GM21737 (cell line): Measurements from ENCODE around the gene ATXN1.
"Not testable (repeated sequence)": the region's sequence is repeated elsewhere in the genome, so short reads cannot be mapped to it uniquely, and the experiment has no call there.

Experiments
- ATAC-seq: cut with Tn5 transposase; IDR thresholded peaks from one replicate; pipeline ENCODE4 v1.9.1; 2021; ENCODE audit warnings: mild to moderate bottlenecking, moderate library complexity; ENCODE audit not compliant: unreplicated experiment

ATXN1 gene

DNA sequence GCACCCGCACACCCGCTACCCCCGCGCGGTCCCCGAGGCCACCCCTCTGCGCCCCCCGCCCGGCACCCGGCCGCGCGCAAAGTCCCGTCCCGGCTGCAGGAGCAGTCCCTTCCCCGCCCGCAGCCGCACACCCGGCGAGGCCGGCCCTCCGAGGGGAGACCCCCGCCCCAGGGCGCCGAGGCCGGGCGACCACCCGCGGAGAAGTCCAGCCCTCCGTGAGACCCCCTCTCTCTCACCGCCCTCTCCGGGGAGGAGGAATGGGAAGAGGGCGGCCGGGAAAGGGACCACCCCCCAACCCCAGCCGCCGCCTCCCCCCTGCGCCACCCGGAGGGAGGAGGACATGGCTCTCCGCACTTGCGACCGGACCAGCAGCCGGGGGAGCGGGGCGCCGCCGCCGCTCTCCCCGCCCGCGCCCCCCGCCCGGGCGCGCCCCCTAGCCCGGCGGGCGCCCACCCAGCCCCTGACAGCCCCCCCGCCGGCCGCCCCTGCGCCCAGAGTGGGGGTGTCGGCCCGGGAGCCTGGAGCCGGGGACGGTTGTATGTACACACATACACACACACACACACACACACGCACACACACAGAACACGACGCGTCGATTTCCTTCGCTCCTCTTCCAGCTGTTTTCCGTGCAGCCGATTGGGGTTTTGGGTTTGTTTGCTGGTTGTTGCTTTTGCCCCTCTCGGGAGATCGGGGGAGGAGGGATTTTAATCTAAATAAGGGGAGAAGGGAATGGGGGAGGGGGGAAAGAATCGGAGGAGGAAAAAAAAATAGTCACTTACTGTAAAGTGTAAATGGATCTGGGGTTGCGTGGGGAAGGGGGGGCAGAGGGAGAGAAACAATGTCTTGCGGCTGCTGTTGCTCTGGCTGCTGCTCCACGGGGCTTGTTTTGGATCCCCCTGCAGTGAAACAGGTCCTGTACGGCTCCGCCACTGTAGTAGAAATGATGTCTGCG lies at the start of gene ATXN1:
Gene ATXN1 (minus strand): TSS at position 945 of the 955 bp plus-strand sequence.
- no peak for ATAC-seq

DNA sequence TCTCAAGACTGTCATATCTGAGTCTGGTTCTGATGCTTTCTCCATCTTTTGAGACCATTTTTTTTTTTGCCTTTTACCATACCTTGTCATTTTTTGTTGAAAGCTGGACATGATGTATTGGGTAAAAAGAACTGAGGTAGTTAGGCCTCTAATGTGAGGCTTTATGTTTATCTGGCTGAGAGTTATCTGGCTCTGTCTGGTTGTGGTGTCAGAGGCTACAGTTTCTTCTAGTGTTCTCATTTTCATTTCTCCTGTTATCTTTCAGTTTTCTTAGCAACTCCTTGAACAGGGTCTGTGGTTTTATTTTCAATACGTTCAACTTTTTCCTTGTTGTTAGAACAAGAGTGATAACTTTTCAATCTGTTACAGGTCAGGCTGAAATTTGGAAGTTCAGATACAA lies 49.2 kb upstream of the ATXN1 start:
- no peak for ATAC-seq

DNA sequence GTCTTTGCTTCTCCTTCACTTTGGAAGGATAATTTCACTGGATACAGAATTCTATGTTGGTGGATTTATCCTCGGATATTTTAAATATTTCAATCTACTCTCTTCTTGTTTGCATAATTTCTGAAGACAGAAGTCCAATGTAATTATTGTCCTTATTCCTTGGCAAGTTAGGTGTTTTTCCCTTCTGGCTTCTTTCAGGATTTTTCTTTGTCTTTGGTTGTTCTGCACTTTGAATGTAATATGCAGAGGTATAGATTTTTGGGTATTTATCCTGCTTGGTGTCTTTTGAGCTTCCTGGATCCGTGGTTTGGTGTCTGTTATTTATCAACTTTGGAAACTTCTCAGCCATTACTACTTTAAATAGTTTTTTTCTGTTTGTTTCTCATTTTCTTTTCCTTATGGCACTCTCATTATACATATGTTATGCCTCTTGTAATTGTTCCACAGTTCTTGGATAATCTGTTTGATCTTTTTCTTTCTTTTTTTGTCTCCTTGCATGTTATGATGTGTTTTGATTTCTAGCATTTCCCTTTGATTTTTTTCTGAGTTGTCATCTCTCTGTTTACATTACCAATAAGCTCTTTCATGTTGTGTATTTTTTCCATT lies 48.6 kb upstream of the ATXN1 start:
- ATAC-seq = no peak

DNA sequence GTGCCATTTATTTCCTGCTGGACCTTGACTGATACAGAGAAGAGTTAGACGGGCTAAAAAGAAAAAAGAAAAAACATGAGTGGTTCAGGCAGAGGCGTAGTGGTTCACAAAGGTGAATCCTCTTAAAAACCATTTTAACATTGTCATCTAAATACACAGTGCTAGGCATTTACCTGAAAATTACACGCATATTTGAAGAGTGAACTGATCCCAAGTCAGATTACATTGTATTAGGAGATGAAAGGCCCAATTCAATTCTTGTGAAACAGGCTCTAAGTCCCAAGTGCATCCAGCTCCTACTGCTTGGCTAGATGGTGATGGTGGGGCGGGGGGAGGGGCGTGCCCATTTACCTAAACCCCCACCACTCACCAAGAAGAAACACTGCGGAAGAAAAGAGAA lies 46.7 kb upstream of the ATXN1 start:
- no peak for ATAC-seq

DNA sequence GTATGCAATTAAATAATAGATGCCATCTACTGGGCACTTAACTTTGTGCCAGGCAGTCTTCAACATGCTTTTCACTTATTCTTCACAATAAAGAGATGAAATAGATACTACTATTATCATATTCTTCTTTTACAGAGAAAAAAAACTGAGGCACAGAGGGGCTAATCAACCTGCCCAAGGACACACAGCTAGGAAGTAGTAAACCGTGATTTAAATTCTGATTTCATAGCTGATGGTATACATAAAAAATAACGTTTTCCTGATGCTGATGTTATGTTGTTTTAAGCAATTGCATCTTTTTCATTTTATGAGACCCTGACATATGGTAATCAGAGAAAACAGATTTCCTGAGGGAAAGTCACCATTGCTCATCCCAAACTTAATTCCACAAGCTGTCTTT lies 45.1 kb upstream of the ATXN1 start:
- ATAC-seq = no peak

DNA sequence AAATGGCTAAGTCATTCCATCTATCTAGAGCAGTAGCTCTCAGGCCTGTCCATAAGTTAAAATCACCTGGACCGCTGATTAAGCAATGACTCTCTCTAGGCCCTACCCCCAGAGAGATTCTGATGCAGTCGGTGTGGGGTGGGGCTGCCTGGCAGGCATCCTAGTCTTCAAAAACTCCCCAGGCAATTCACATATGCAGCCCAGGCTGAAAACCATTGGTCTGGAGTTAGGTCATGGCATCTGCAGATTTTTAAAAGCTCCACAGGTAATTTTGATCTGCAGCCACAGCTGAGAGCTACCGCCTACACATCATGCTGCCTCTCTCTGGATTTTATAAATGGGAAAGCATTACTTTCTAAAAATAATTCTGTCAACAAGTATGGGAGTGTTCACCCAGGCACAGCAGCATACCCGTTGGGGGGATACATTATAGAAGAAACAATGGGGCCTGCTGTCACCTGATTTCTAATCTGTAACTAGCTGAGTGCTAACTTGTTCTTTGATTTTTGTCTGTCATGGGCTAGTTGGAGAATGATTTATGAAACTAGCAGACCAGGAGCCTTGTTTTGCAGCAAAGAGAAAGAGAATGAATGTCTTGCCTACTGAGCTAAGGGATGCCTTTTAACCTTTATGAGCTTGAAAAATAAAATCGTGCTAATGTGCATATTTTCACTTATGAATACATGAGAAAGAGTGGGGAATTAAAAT lies 44.1 kb upstream of the ATXN1 start:
- ATAC-seq = no peak

DNA sequence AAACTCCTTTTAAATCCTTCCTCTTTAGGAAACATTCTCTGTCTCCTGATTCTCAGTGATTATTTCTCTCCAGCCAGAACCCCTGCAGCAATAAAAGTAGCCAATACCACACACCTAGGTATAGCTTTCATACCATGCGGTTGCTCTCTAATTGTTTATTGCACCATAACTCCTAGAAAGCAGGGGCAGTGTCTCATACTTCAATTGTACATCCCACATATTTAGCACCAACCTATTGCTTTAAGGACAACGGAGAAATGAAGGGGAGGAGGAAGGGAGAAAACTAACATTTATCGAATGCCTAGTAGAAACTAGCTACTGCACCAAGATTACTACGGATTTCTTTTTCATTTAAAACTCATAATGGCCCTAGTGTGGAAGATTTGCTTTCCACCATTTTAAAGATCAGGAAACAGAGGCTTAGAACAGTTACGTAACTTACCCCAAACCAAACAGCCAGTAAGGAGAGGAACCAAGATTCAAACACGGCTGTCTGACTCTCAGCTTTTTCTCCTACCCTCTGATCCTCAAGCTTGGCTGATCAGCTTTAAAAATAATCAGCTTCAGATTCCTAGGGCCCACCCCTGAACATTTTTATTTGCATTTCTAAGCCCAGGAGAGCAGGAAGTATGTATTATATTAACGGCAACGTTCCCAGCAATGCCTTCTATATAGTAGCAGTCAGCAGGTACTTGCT lies 43.4 kb upstream of the ATXN1 start:
- no peak for ATAC-seq

DNA sequence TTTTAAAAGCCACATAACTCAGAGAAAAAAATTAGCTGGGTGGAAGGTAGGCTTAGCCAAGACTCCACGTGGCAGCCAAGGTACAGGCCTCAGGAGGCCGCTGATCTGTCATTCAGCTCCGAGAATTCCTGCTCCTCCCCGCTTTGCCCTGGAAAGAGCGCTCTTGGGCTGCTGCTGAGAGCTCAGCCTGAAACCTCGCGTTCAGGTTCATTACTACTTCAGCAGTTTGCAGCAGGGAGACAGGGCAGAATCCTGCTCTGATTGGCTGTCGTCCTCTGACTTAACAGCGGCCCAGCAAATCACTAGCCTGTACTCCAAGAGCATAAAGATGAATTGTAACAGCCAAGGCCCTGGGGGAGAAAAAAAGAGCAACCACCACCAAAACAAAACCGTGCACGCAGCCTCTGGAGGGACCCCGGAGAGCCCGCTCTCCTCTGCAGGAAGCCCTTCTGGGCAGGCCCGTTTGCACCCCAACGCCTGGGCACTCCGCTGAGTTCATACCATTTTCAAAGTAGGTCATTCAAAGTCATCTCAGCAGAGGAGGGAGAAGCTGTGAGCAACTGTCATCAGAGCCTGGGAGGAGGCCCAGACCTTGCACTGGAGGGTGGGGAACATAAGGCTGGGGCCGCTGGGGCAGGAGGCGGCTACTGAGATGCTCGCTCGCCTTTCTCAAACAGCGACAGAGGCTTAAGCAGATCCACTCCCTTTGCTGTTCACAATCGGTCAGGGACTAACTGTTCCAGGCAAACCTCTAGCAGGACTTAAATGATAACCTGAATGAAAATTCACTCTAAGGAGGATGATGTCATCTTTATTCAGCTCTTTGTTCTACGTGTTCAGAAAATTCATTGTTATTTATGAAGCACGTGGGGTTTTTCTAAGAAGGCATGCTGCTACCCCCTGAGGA lies 42.3 kb upstream of the ATXN1 start:
- ATAC-seq = no peak

DNA sequence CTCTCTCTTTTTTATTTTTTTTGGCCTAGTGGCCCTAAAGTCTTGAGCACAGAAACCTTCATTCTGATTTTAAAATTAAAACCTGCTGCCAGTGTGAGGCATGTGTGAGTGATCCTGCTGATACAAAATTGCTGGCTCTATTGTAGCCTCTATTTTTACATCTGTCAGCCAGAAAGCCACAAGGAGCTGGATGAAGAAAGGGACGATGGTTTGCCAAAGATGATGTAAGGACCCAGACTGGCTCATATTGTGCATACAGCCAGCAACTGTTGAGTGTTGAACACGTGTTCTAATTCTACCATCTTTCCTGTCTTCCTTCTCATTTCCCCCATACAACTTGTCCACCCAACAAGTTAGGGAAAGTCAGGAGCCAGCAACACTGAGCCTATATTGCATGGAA lies 40.8 kb upstream of the ATXN1 start:
- ATAC-seq = no peak

DNA sequence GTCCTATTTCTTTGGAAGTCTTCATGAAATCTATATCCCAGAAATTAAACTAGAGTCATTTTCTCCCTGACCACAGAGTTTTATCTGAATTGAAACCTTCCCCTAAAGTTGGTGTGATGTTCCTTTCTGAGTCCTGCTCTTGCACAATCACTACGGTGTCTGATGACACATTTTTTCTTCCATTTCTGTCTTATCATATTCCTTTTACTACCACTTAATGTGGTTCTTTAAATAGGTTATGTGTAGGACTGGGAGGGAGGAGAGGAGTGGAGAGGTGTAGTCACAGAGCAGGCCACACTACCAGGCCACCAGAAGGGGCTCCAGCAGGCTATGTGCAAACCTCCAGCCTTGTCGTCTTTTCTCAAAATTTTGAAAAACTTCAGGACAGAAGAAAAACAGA lies 39.7 kb upstream of the ATXN1 start:
- ATAC-seq = no peak

DNA sequence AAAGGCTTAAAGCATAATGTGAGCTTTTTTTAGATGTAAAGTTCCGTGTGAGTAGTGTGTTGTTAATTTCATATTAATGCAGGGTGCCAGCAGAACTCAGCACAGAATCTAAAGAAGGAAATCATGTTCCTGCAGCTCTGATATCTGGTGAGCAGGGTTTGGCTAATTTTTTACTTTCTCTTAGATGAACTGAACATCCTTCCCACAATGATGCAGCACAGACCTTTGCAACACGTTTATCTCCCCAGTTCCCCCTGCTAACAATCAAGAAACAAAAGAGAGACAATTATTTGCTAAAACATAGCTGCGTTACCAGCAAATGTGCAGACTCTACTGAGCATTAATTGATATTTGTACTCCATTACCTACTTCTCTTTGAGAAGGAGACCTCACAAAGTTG lies 39.1 kb upstream of the ATXN1 start:
- ATAC-seq = no peak

DNA sequence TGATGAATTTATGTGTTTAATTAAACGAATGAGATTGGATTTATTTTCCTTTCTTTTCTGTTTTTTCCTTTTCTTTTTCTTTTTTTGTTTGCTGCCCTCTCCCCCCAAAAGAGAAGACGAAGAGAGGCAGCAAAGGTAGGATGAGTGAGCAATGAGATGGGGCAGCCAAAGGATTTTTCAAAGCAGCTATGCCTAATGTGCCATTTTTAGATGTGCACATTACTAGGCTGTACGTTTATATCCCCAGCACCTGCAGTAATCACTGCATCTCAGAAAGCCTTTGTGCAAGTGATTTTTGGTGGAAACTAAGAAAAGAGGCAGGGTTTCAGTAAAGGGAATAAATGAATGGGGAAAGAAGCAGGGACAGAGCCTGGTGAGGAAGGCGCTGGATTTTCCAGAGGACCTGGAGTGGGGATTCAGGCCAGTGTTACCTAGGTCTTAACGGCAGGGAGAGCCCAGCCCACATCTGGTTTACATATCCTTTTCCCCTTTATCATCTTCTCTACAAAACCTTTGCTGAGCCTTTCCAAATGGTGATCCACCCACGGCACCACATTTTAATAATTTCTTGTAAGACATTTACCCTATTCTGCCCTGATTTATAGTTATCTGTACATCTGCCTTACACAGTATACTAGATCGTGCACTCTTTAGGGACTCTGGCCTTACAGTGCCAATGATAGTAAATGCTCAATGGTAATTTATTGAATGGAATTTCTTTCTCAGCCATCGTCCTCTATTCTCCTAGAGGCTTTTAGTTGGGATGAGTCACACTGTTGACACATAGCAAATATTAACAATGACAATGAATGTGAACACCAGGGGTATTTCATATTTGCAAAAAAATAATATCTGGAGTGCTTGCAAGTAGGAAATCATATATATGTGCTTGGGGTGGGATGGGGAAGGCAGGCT lies 38.3 kb upstream of the ATXN1 start:
- ATAC-seq = no peak

DNA sequence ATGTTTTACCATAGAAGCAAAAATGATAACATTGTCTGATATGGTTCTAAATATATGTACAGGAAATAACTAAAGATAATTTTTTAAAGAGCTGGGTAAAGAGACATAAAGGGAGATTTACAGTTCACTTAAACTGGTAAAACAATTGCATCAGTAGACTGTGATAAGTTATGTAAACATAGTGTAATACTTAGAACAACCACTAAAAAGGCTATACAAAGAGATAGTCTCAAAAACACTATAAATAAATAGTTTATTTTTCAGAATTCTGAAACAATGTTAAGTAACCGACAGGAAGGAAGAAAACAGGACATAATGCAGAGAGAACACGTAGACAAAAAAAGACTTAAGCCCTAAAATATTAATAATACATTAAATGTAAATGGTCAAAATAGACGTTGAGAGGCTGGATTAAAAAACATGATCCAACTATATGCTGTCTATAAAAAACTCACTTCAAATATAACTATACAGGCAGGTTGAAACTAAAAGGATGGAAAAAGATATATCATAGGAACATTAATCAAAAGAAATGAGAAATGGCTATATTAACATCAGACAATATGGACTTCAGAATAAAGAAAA lies 32.7 kb upstream of the ATXN1 start:
- ATAC-seq = no peak

DNA sequence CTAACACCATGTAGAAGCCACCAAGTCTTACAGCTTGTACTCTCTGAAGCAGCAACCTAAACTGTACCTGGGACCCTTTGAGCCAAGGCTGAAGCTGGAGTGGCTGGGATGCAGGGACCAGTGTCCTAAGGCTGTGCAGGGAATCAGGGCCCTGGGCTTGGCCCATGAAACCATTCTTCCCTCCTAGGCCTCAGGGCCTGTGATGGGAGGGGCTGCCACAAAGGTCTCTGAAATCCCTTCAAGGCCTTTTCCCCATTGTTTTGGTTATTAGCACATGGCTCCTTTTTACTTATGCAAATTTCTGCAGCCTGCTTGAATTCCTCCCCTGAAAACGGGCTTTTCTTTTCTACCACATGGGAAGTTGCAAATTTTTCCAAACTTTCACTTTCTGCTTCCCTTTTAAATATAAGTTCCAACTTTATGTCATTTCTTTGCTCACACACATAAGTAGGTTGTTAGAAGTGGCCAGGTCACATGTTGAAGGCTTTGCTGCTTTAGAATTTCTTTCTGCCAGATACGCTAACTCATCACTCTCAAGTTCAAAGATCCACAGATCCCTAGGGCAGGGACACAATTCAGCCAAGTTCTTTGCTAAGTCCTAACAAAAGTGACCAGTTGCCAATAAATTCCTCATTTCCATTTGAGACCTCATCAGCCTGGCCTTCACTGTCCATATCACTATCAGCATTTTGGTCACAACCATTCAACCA lies 28.2 kb upstream of the ATXN1 start:
- ATAC-seq = no peak

DNA sequence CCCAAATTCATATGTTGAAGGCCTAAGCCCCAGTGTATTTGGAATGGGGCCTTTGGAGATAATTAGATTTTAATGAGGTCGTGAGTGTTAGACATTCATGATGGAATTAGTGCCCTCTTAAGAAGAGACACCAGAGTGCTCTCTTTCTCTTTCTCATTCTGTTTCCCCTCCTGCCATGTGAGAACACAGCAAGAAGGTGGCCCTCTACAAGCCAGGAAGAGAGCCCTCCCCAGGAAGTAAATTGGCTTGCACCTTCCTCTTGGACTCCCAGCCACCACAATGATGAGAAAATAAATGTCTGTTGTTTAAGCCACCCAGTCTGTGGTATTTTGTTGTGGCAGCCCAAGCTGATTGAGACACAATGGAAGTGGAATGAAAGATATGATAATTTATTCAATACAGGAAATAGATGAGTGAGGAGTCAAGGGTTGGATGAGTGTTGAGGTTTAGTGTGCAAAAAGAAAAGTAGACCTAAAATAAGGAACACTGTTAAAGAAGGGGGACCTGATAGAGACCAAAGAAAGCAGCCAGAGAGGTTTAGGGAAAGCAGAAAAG lies 25.9 kb upstream of the ATXN1 start:
- no peak for ATAC-seq

DNA sequence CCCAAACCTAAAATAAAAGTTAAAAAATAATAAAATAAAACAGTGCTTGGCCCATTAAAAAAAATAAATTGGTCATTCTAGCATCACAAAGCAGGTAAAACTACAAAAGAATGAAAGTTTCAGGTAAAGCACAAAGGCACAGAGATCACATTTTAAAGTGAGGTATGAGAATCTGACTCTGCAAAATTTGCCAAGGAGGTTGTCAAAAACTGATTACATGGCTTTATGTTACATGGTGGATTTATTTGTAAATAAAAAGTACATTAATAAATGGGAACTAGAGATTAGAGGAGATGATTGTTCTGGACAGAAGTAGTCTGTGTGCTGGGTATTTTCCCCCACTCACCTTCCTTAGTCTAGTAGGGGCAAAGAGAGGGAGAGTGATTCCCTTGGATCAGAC lies 24.2 kb upstream of the ATXN1 start:
- ATAC-seq = no peak

DNA sequence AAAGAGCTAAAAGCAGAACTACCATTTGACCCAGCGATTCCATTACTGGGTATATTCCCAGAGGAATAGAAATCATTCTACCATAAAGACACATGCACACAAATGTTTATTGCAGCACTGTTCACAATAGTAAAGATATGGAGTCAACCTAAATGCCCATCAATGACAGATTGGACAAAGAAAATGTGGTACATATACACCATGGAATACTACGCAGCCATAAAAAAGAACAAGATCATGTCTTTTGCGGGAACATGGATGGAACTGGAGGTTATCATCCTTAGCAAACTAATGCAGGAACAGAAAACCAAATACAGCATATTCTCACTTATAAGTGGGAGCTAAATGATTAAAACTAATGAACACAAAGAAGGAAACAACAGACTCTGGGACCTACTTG lies 23.7 kb upstream of the ATXN1 start:
- ATAC-seq = not testable (repeated sequence)
